ENCODE results near the gene KCTD15.
"Not testable (repeated sequence)": the region's sequence is repeated elsewhere in the genome, so short reads cannot be mapped to it uniquely, and the experiment has no call there.

KCTD15 gene

GRCh38 chr19:33814181-33815165 lies 17.8 kb downstream of the KCTD15 start:
- Histone ChIP-seq H3K27me3 (ENCODE audit: insufficient read depth, low read length) (no peaks in the 10 kb centered on the region), H3K4me2 (ENCODE audit: low read length) (no peak overlapping the region), H3K27ac (ENCODE audit: low read depth, low read length, poor library complexity, severe bottlenecking) (no peak overlapping the region), H3K4me1 (ENCODE audit: insufficient read depth, low read length, severe bottlenecking) (no peaks in the 10 kb centered on the region), H3K9ac (ENCODE audit: low read length) (no peak overlapping the region), H3K79me2 (ENCODE audit: insufficient read depth, low read length) (no peaks in the 10 kb centered on the region), H3K9me3 (ENCODE audit: low read length) (no peaks in the 10 kb centered on the region), H2AFZ (ENCODE audit: low read length) (no peak overlapping the region), H3K36me3 (ENCODE audit: insufficient read depth, low read length) (no peaks in the 10 kb centered on the region), H3K9me2 (ENCODE audit: low read depth, low read length) (no peaks in the 10 kb centered on the region), H4K20me1 (ENCODE audit: insufficient read depth, low read length) (no peaks in the 10 kb centered on the region), H3K4me3 (ENCODE audit: low read depth, low read length, poor library complexity, severe bottlenecking) (no peak overlapping the region), H3F3A (ENCODE audit: insufficient read depth, low read length) (no peaks in the 10 kb centered on the region)
- TF ChIP-seq EZH2 (IDR thresholded peaks at IDR 0.05; ENCODE audit: borderline replicate concordance, low read length) = no peak
- no peak for TF ChIP-seq CTCF (IDR thresholded peaks at IDR 0.05; ENCODE audit: low read length)

- H3K4me3 ChIP-seq (ENCODE audit: low read depth, low read length, poor library complexity, severe bottlenecking) = no peak overlapping the region
- H3F3A ChIP-seq (ENCODE audit: insufficient read depth, low read length) = no peaks in the 10 kb centered on the region
- no peaks in the 10 kb centered on the region for H4K20me1 ChIP-seq (ENCODE audit: insufficient read depth, low read length)
- no peaks in the 10 kb centered on the region for H3K9me3 ChIP-seq (ENCODE audit: low read length)
- H3K79me2 ChIP-seq (ENCODE audit: insufficient read depth, low read length) = no peaks in the 10 kb centered on the region
- H2AFZ ChIP-seq (ENCODE audit: low read length) = no peak overlapping the region
- TF ChIP-seq CTCF (IDR thresholded peaks at IDR 0.05; ENCODE audit: low read length) = no peak
- no peak for TF ChIP-seq EZH2 (IDR thresholded peaks at IDR 0.05; ENCODE audit: borderline replicate concordance, low read length)
- H3K4me1 ChIP-seq (ENCODE audit: insufficient read depth, low read length, severe bottlenecking) = no peaks in the 10 kb centered on the region
- no peaks in the 10 kb centered on the region for H3K9me2 ChIP-seq (ENCODE audit: low read depth, low read length)
- H3K27ac ChIP-seq (ENCODE audit: low read depth, low read length, poor library complexity, severe bottlenecking) = no peak overlapping the region
- H3K36me3 ChIP-seq (ENCODE audit: insufficient read depth, low read length) = no peaks in the 10 kb centered on the region
- H3K9ac ChIP-seq (ENCODE audit: low read length) = no peak overlapping the region
- H3K27me3 ChIP-seq (ENCODE audit: insufficient read depth, low read length) = no peaks in the 10 kb centered on the region
- no peak overlapping the region for H3K4me2 ChIP-seq (ENCODE audit: low read length)
These were observed 19.0 kb downstream of the KCTD15 start for GRCh38 chr19:33815380-33816340.

- no peaks in the 10 kb centered on the region for H3K9me3 ChIP-seq (ENCODE audit: low read length)
- H3K36me3 ChIP-seq (ENCODE audit: insufficient read depth, low read length) = no peaks in the 10 kb centered on the region
- TF ChIP-seq EZH2 (IDR thresholded peaks at IDR 0.05; ENCODE audit: borderline replicate concordance, low read length) = no peak
- no peak for TF ChIP-seq CTCF (IDR thresholded peaks at IDR 0.05; ENCODE audit: low read length)
- H3K4me1 ChIP-seq (ENCODE audit: insufficient read depth, low read length, severe bottlenecking) = no peaks in the 10 kb centered on the region
- no peaks in the 10 kb centered on the region for H3F3A ChIP-seq (ENCODE audit: insufficient read depth, low read length)
- H4K20me1 ChIP-seq (ENCODE audit: insufficient read depth, low read length) = no peaks in the 10 kb centered on the region
- no peak overlapping the region for H2AFZ ChIP-seq (ENCODE audit: low read length)
- no peak overlapping the region for H3K4me2 ChIP-seq (ENCODE audit: low read length)
- no peaks in the 10 kb centered on the region for H3K9me2 ChIP-seq (ENCODE audit: low read depth, low read length)
- no peaks in the 10 kb centered on the region for H3K79me2 ChIP-seq (ENCODE audit: insufficient read depth, low read length)
- H3K27me3 ChIP-seq (ENCODE audit: insufficient read depth, low read length) = no peaks in the 10 kb centered on the region
- H3K4me3 ChIP-seq (ENCODE audit: low read depth, low read length, poor library complexity, severe bottlenecking) = no peak overlapping the region
- H3K27ac ChIP-seq (ENCODE audit: low read depth, low read length, poor library complexity, severe bottlenecking) = no peak overlapping the region
- H3K9ac ChIP-seq (ENCODE audit: low read length) = no peak overlapping the region
These were observed 21.7 kb downstream of the KCTD15 start for GRCh38 chr19:33818411-33818810.

GRCh38 chr19:33819078-33819477 lies 22.4 kb downstream of the KCTD15 start:
- not testable (repeated sequence) for H3K9me2 ChIP-seq (ENCODE audit: low read depth, low read length); H3K27me3 ChIP-seq (ENCODE audit: insufficient read depth, low read length); H3K9me3 ChIP-seq (ENCODE audit: low read length); H3K4me1 ChIP-seq (ENCODE audit: insufficient read depth, low read length, severe bottlenecking); H3K36me3 ChIP-seq (ENCODE audit: insufficient read depth, low read length); H3K27ac ChIP-seq (ENCODE audit: low read depth, low read length, poor library complexity, severe bottlenecking); H3K4me2 ChIP-seq (ENCODE audit: low read length); H2AFZ ChIP-seq (ENCODE audit: low read length); H3K9ac ChIP-seq (ENCODE audit: low read length); H3F3A ChIP-seq (ENCODE audit: insufficient read depth, low read length); H4K20me1 ChIP-seq (ENCODE audit: insufficient read depth, low read length); H3K79me2 ChIP-seq (ENCODE audit: insufficient read depth, low read length); H3K4me3 ChIP-seq (ENCODE audit: low read depth, low read length, poor library complexity, severe bottlenecking)
